H1 (cell line): Measurements from ENCODE around the gene TMEM150A. TPM values are rescaled to one million over a fixed set of nuclear protein-coding genes. Genes with fewer than 3 reads are reported as not detected.

ENCODE experiments used
- BCL11A ChIP-seq, 2 experiments: IDR thresholded peaks; one replicate each; pipeline ENCODE4 v1.6.1; 2011; ENCODE audit warnings: low read depth in 2 of 2, low read length in 2 of 2, mild to moderate bottlenecking in 2 of 2
- CBX5 ChIP-seq: fragments of 300-800, 300-1000 bp; sonication (generic); IDR thresholded peaks from 2 replicates; pipeline ENCODE4 v1.7.1; 2016; ENCODE audit warnings: antibody characterized with exemption, low read length, low read depth
- CHD1 ChIP-seq: IDR thresholded peaks from 2 replicates; pipeline ENCODE4 v1.6.1; 2012; ENCODE audit warnings: low read depth, low read length, improper control_type of control experiment
- CHD7 ChIP-seq: fragments of 300-600 bp; sonication (generic); IDR thresholded peaks from 2 replicates; pipeline ENCODE4 v1.7.1; 2012; ENCODE audit warnings: low read length, moderate library complexity, mild to moderate bottlenecking, inconsistent platforms; ENCODE audit not compliant: insufficient replicate concordance
- EGR1 ChIP-seq: IDR thresholded peaks from 2 replicates; pipeline ENCODE4 v1.6.1; 2011; ENCODE audit warnings: low read depth, low read length, borderline replicate concordance
- FOSL1 ChIP-seq: IDR thresholded peaks from 2 replicates; pipeline ENCODE4 v1.6.1; 2011; ENCODE audit warnings: mild to moderate bottlenecking, low read depth, low read length, moderate library complexity; ENCODE audit not compliant: insufficient read depth
- JUND ChIP-seq: IDR thresholded peaks from 2 replicates; pipeline ENCODE4 v1.6.1; 2011; ENCODE audit warnings: mild to moderate bottlenecking, improper control_type of control experiment, low read length
- NANOG ChIP-seq: IDR thresholded peaks from 2 replicates; pipeline ENCODE4 v1.6.1; 2011; ENCODE audit warnings: low read length, low read depth, mild to moderate bottlenecking, inconsistent platforms; ENCODE audit not compliant: insufficient read depth, poor library complexity, severe bottlenecking
- POLR2AphosphoS5 ChIP-seq: IDR thresholded peaks from 2 replicates; pipeline ENCODE4 v1.6.1; 2011; ENCODE audit warnings: low read depth, low read length
- SP1 ChIP-seq: IDR thresholded peaks from 2 replicates; pipeline ENCODE4 v1.6.1; 2011; ENCODE audit warnings: low read depth, low read length
- polyA plus RNA-seq, 7 experiments: library from polyadenylated mRNA; depleted of rRNA in 3 of 7; stranded (reverse) in 5 of 7; unstranded in 2 of 7; fragments of >200 nt in 5 of 7; fragments of 200-250 nt in 2 of 7; gene quantifications; 1 replicate in 5 of 7; 2 replicates in 1 of 7; 4 replicates in 1 of 7; pipeline versions ENCODE4 v1.2.1 to v1.2.3, GENCODE V29; 2011 to 2013; ENCODE audit warnings: missing spikeins in 2 of 7, mixed read lengths in 2 of 7
- total RNA-seq: library from RNA; stranded (reverse); fragmentation: NEBNext Ultra II Directional; extraction: Animal tissue kit (Norgen Biotek cat#: 25700); gene quantifications from 2 replicates; pipeline ENCODE4 v1.2.1, GENCODE V29; 2021

Gene TMEM150A
- total and polyA plus RNA-seq, 2 of the 8 experiments (the other 6 are each of a cell fraction or from before 2014, with no cell fraction given): 19.8 to 29.9 TPM

GRCh38 chr2:85611705-85612587, 9.4 kb upstream of the TMEM150A start, which contains the start of gene C2orf68 (continued):
- TF ChIP-seq CHD7 (no peak), BCL11A (IDR thresholded peaks at IDR 0.05; ENCODE audit: low read depth in 2 of 2, low read length in 2 of 2) (no peak), JUND (no peak), FOSL1 (no peak), CHD1 (no peak), SP1 (0 out of 2 replicates have a peak, but pooled peaks have one; percentile 16), POLR2AphosphoS5 (peak; percentile 68), EGR1 (0 out of 2 replicates have a peak, but pooled peaks have one; percentile 44), NANOG (no peak), CBX5 (no peak)
